Measurements from ENCODE around the gene ZNF730. TPM values are rescaled to one million over a fixed set of nuclear protein-coding genes. Genes with fewer than 3 reads are reported as not detected.

Gene ZNF730
- total and polyA plus RNA-seq, 9 of the 15 experiments (the other 6 are each of a cell fraction or from before 2014, with no cell fraction given) = 0.28 to 2.0 (median 0.56) TPM

- TF ChIP-seq STAT6 (CRISPR knock-in tag; IDR thresholded peaks at IDR 0.05) = no peak
- no peak for TF ChIP-seq FOSL1 (tag; conservative IDR thresholded peaks at IDR 0.05)
- TF ChIP-seq STAG1 (CRISPR knock-in tag; IDR thresholded peaks at IDR 0.05; ENCODE audit: borderline replicate concordance) = no peak
Measured at GRCh38 chr19:23099966-23100365, 16.9 kb upstream of the ZNF730 start (continued).

- Histone ChIP-seq H3K4me2 (ENCODE audit: insufficient read depth, low read length) (no peak overlapping the region), H3K4me1 (replicated peaks in 1 of 2; ENCODE audit: control insufficient read depth in 2 of 2, insufficient read depth in 2 of 2, low read length in 2 of 2) (no peaks in the 10 kb centered on the region), H3K4me3 (no peak overlapping the region), H3K27ac (ENCODE audit: extremely low read depth, low read depth, low read length) (no peak overlapping the region), H4K20me1 (replicated peaks; ENCODE audit: control insufficient read depth, insufficient read depth, low read length) (no peaks in the 10 kb centered on the region), H3K9me3 (replicated peaks; ENCODE audit: control insufficient read depth, insufficient read depth, low read depth, low read length) (peaks cover 4% of the 10 kb centered on the region; the same call in 1 of the 2 replicates), H3K36me3 (ENCODE audit: control insufficient read depth, insufficient read depth, low read length) (no peaks in the 10 kb centered on the region), H2AFZ (ENCODE audit: low read depth, low read length) (no peak overlapping the region), H3K9me1 (ENCODE audit: control insufficient read depth, insufficient read depth, low read length) (no peaks in the 10 kb centered on the region), H3K9ac (ENCODE audit: insufficient read depth in 1 of 2, low read depth in 2 of 2, low read length in 2 of 2) (no peak overlapping the region), H3K27me3 (ENCODE audit: control insufficient read depth in 2 of 2, insufficient read depth in 2 of 2, low read length in 2 of 2) (no peaks in the 10 kb centered on the region), H3K79me2 (ENCODE audit: control insufficient read depth, insufficient read depth, low read length) (no peaks in the 10 kb centered on the region)
- in situ Hi-C loops (cut with MboI) (no loop called here), intact Hi-C loops (cut with micrococcal nuclease) (no loop called here)
- DNase-seq (ENCODE audit: extremely low read depth in 1 of 4, low spot score in 3 of 4) (no peak), FAIRE-seq (no peak), ATAC-seq (no peak)
- 0% methylated on average over 4 of the region's 4 CpGs for WGBS (ENCODE audit: insufficient coverage, low coverage, missing lambda C conversion rate)
- BruUV-seq (replicated peaks) = no TSS peak
- ChIA-PET POLR2A (no interaction called here), CTCF (ENCODE audit: low intra/inter-chr PET ratio) (no interaction called here)
- TF ChIP-seq, protein P1, sequence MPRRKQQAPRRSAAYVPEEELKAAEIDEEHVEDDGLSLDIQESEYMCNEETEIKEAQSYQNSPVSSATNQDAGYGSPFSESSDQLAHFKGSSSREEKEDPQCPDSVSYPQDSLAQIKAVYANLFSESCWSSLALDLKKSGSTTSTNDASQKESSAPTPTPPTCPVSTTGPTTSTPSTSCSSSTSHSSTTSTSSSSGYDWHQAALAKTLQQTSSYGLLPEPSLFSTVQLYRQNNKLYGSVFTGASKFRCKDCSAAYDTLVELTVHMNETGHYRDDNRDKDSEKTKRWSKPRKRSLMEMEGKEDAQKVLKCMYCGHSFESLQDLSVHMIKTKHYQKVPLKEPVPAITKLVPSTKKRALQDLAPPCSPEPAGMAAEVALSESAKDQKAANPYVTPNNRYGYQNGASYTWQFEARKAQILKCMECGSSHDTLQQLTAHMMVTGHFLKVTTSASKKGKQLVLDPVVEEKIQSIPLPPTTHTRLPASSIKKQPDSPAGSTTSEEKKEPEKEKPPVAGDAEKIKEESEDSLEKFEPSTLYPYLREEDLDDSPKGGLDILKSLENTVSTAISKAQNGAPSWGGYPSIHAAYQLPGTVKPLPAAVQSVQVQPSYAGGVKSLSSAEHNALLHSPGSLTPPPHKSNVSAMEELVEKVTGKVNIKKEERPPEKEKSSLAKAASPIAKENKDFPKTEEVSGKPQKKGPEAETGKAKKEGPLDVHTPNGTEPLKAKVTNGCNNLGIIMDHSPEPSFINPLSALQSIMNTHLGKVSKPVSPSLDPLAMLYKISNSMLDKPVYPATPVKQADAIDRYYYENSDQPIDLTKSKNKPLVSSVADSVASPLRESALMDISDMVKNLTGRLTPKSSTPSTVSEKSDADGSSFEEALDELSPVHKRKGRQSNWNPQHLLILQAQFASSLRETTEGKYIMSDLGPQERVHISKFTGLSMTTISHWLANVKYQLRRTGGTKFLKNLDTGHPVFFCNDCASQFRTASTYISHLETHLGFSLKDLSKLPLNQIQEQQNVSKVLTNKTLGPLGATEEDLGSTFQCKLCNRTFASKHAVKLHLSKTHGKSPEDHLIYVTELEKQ (CRISPR knock-in tag; IDR thresholded peaks at IDR 0.05) = no peak
- no peak for TF ChIP-seq FOXA3 (CRISPR knock-in tag; conservative IDR thresholded peaks at IDR 0.05 in 1 of 2, IDR thresholded peaks at IDR 0.05 in 1 of 2)
- no peak for TF ChIP-seq THAP7 (CRISPR knock-in tag; IDR thresholded peaks at IDR 0.05)
- no peak for TF ChIP-seq ZNF583 (CRISPR knock-in tag; IDR thresholded peaks at IDR 0.05)
- TF ChIP-seq ZNF124 (CRISPR knock-in tag; IDR thresholded peaks at IDR 0.05) = no peak
- TF ChIP-seq ZNF408 (CRISPR knock-in tag; IDR thresholded peaks at IDR 0.05; ENCODE audit: low read depth) = no peak
- no peak for TF ChIP-seq ZBED1 (IDR thresholded peaks at IDR 0.05)
- no peak for TF ChIP-seq ZNF134 (CRISPR knock-in tag; conservative IDR thresholded peaks at IDR 0.05)
- TF ChIP-seq DACH1 (IDR thresholded peaks at IDR 0.05; ENCODE audit: partially characterized antibody) = no peak
- TF ChIP-seq MXI1 (IDR thresholded peaks at IDR 0.05; ENCODE audit: low read depth, low read length) = no peak
- TF ChIP-seq HMGN3 (IDR thresholded peaks at IDR 0.05; ENCODE audit: borderline replicate concordance, extremely low read depth, insufficient read length, low read depth, low read length) = no peak
- TF ChIP-seq ZNF551 (CRISPR knock-in tag; IDR thresholded peaks at IDR 0.05) = no peak
- no peak for TF ChIP-seq NFYB (IDR thresholded peaks at IDR 0.05; ENCODE audit: extremely low read depth, insufficient read length)
Measured at GRCh38 chr19:23101241-23101640, 15.6 kb upstream of the ZNF730 start.
